Fibroblast of pulmonary artery (primary cell): ENCODE results near the gene VSTM5.

ENCODE experiments used
- DNase-seq: peaks from one replicate; pipeline ENCODE4 v3.0.0-alpha.2; 2010; ENCODE audit warnings: low read depth
- H3K4me3 ChIP-seq: replicated peaks from 2 replicates; pipeline ENCODE4 v1.5.1; 2011; ENCODE audit warnings: low read depth, mild to moderate bottlenecking, control low read depth, low read length, moderate library complexity
- CTCF ChIP-seq: IDR thresholded peaks from 2 replicates; pipeline ENCODE4 v1.5.1; 2011; ENCODE audit warnings: mild to moderate bottlenecking, control low read depth, low read length, inconsistent platforms; ENCODE audit errors: missing control alignments

Gene VSTM5

GRCh38 chr11:93831343-93832127, 18.9 kb downstream of the VSTM5 start:
- DNase-seq = no peak
- H3K4me3 ChIP-seq = no peak overlapping the region
- no peak for TF ChIP-seq CTCF

- no peak for DNase-seq
- no peak overlapping the region for H3K4me3 ChIP-seq
- no peak for TF ChIP-seq CTCF
Measured at GRCh38 chr11:93829598-93829997, 20.8 kb downstream of the VSTM5 start.

- no peak for TF ChIP-seq CTCF
- no peak overlapping the region for H3K4me3 ChIP-seq
- DNase-seq = no peak
Measured at GRCh38 chr11:93827363-93827762, 23.1 kb downstream of the VSTM5 start.

- H3K4me3 ChIP-seq = no peak overlapping the region
- DNase-seq = no peak
- TF ChIP-seq CTCF = no peak
Measured at GRCh38 chr11:93823210-93823609, 27.2 kb downstream of the VSTM5 start.

- no peak for DNase-seq
- no peak overlapping the region for H3K4me3 ChIP-seq
- TF ChIP-seq CTCF = no peak
Measured at GRCh38 chr11:93822359-93822758, 28.1 kb downstream of the VSTM5 start.

- TF ChIP-seq CTCF = no peak
- no peak for DNase-seq
- H3K4me3 ChIP-seq = no peak overlapping the region
Measured at GRCh38 chr11:93821617-93822016, 28.8 kb downstream of the VSTM5 start.

- TF ChIP-seq CTCF = no peak
- no peak for DNase-seq
- H3K4me3 ChIP-seq = no peak overlapping the region
Measured at GRCh38 chr11:93820847-93821246, 29.6 kb downstream of the VSTM5 start.
